Progenitor cell of endocrine pancreas (in vitro differentiated cells): ENCODE results near the gene CPNE2. TPM values are rescaled to one million over a fixed set of nuclear protein-coding genes. Genes with fewer than 3 reads are reported as not detected.
"Not testable (repeated sequence)": the region's sequence is repeated elsewhere in the genome, so short reads cannot be mapped to it uniquely, and the experiment has no call there.

Experiments used
- DNase-seq: peaks from one replicate; pipeline ENCODE4 v3.0.0; 2021; ENCODE audit warnings: low spot score; ENCODE audit not compliant: unreplicated experiment
- H3K27ac Mint-ChIP-seq: 2 replicates; pipeline ENCODE4 v1.8.0; 2021; ENCODE audit warnings: mild to moderate bottlenecking, moderate library complexity, mixed read lengths
- H3K27me3 Mint-ChIP-seq: 2 replicates; pipeline ENCODE4 v1.8.0; 2021; ENCODE audit warnings: mixed read lengths
- H3K36me3 Mint-ChIP-seq: 2 replicates; pipeline ENCODE4 v1.8.0; 2022; ENCODE audit warnings: mixed read lengths; ENCODE audit not compliant: insufficient read depth
- H3K4me1 Mint-ChIP-seq: 2 replicates; pipeline ENCODE4 v1.8.0; 2021; ENCODE audit warnings: low read depth, mixed read lengths
- H3K4me3 Mint-ChIP-seq: 2 replicates; pipeline ENCODE4 v1.8.0; 2021; ENCODE audit warnings: low read depth, mild to moderate bottlenecking, moderate library complexity, mixed read lengths
- H3K9me3 Mint-ChIP-seq: 2 replicates; pipeline ENCODE4 v1.8.0; 2021; ENCODE audit warnings: low read depth, mixed read lengths
- total RNA-seq: library from RNA; stranded (reverse); gene quantifications from 2 replicates; pipeline ENCODE4 v1.2.1, GENCODE V29; 2021
- TF ChIP-seq, protein P1 (sequence below): fragments of 200-600 bp; sonication (generic); IDR thresholded peaks from one replicate; pipeline ENCODE4 v1.5.0; 2021; ENCODE audit warnings: antibody characterized with exemption, mild to moderate bottlenecking; ENCODE audit not compliant: unreplicated experiment

CPNE2 gene
- total RNA-seq, 1 donor from 2014 or later, result 6.7 TPM

DNA sequence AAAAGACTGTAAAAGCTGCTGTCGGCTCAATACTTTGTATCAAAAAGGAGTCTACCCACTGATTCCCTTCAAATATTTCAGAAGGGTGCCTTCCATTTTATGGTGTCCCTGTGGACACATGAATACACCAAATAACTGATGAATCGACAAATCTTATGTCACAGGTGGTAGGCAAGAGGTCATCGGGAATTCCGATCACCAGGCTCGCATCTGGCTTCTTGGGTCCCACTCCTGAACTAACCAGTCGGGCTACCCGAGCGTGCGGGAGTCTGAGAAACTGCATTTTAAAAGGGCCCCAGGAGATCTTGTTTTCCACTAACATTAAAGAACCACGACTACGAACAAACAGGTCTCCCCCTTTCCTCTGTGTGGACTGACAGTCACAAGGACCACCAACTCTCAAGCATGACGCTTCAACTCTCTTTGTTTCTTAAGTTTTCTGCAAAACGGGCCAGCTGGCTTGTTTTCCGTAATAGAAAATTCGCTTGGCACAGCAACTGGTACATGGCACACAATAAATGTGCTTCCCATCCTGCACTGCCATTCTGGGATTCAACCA lies 92.6 kb downstream of the CPNE2 start:
- TF ChIP-seq, protein P1, sequence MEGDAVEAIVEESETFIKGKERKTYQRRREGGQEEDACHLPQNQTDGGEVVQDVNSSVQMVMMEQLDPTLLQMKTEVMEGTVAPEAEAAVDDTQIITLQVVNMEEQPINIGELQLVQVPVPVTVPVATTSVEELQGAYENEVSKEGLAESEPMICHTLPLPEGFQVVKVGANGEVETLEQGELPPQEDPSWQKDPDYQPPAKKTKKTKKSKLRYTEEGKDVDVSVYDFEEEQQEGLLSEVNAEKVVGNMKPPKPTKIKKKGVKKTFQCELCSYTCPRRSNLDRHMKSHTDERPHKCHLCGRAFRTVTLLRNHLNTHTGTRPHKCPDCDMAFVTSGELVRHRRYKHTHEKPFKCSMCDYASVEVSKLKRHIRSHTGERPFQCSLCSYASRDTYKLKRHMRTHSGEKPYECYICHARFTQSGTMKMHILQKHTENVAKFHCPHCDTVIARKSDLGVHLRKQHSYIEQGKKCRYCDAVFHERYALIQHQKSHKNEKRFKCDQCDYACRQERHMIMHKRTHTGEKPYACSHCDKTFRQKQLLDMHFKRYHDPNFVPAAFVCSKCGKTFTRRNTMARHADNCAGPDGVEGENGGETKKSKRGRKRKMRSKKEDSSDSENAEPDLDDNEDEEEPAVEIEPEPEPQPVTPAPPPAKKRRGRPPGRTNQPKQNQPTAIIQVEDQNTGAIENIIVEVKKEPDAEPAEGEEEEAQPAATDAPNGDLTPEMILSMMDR, result no peak
- H3K27me3 Mint-ChIP-seq, result no peaks in the 10 kb centered on the region
- peak overlapping the region; percentile 95 for H3K27ac Mint-ChIP-seq
- no peaks in the 10 kb centered on the region for H3K9me3 Mint-ChIP-seq
- peak overlapping the region; percentile 95 for H3K4me3 Mint-ChIP-seq
- peaks cover 2% of the 10 kb centered on the region for H3K36me3 Mint-ChIP-seq
- no peak for DNase-seq
- H3K4me1 Mint-ChIP-seq, result peaks cover 41% of the 10 kb centered on the region

DNA sequence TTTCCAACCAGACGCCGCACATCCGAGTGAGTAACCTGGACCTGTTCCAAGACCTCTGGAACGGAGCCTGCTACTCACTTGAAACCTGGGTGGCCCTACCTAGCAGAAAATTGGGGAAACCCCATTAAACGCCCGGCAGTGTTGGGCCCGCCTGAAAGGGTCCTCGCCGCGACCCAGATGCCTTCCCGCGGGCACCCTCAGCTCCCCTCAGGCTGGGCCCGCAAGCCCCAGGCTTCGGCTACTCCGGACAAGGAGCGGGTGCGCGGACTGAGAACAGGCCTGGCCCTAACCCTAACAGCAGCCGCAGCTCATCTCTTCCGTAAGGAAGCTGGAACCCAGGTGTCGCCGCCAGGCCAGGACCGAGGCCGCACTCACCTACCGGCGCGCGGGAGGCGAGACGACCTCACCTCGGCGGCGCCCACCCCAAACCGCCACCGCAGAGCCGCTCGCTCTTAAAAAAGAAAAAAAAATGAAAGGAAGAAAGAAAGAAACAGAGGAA lies 93.1 kb downstream of the CPNE2 start:
- DNase-seq, result no peak
- Mint-ChIP-seq H3K27me3 (no peaks in the 10 kb centered on the region), H3K9me3 (no peaks in the 10 kb centered on the region), H3K36me3 (peaks cover 2% of the 10 kb centered on the region), H3K4me3 (peak overlapping the region; percentile 95), H3K4me1 (peaks cover 39% of the 10 kb centered on the region), H3K27ac (peak overlapping the region; percentile 95)
- TF ChIP-seq, protein P1, result no peak

DNA sequence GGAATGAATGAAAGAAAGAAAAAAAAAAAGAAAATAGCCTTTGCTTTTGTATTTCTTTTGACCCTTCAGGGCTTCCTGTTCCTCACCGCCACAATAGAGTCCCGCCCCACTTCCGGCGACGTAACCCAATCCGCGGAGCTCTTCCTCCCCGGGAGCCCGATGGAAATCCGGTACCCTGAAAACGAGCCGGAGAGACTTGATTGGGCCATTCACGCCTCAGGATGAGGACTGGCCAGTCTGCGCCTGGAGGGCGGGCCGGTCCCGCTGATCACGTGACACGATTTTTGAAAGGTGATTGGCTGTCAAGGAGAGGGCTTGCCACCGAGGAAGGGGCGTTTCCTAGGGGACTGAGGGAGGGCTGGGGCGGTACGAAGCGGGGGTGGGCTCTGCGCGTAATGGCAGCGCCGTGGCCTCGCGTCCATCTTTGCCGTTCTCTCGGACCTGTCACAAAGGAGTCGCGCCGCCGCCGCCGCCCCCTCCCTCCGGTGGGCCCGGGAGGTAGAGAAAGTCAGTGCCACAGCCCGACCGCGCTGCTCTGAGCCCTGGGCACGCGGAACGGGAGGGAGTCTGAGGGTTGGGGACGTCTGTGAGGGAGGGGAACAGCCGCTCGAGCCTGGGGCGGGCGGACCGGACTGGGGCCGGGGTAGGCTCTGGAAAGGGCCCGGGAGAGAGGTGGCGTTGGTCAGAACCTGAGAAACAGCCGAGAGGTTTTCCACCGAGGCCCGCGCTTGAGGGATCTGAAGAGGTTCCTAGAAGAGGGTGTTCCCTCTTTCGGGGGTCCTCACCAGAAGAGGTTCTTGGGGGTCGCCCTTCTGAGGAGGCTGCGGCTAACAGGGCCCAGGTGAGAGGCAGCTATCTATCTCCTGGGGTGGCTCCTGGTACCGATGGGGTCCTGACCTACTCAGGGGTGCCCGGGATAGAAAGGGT lies 93.8 kb downstream of the CPNE2 start, which contains the start of the genes PSME3IP1 and RSPRY1:
PSME3IP1 (minus strand) TSS at position 95 of the 927 bp plus-strand sequence. CDS start 12,185 bp downstream, outside the sequence.
RSPRY1 (plus strand) TSS at position 385 of the 927 bp plus-strand sequence. CDS start 18,330 bp downstream, outside the sequence.
- TF ChIP-seq, protein P1, result no peak
- Mint-ChIP-seq H3K4me1 (peaks cover 32% of the 10 kb centered on the region), H3K4me3 (peak within 1 kb of the TSS; percentile 95), H3K9me3 (no peaks in the 10 kb centered on the region), H3K36me3 (peaks cover 2% of the 10 kb centered on the region), H3K27ac (peak within 1 kb of the TSS; percentile 95), H3K27me3 (no peaks in the 10 kb centered on the region)
- peak; percentile 99 for DNase-seq

DNA sequence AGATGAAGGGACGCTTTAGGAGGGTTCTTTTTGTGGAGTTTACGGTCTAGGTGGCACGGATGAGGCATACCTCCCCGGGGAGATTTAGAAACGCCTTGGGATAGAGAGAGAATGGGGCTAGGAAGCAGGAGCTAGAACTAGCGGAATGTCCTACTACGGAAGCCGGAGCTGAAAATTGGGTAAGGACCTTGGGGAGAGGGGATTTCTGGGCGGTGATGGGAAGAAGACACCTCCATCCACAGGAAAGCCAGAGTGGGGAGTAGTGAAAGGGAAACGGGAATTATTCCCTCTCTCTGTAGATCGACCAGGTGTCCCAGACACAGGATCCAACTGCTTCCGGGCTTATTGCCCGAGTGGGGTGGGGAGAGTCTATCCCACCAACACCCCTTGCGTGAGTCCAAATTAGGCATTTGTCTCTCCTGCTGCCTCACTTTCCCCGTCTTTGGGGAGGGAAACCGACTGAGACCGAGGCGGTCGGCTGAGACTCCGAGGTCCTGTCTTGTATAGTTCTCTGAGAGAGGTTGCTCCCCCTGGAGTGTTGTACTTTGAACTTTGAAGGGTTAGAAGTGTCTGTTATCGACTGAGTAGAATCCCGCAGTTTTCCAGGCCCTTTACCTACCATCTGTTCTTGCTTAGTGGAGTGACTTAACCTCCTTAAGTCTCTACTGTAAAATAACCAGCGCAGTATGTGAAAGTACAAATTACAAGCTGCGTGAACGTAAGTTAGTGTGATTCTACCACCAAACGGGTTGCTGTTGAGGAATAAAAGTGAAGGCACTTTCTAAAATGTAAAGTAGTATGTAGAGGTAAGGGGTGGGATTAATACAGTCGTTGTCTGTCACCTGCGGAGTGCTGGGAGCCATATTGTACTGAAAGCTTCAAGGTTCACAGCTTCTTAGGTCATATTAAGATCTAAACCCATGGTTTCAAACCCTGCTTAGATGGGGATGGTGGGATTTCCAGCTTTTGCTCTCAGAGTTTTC lies 94.8 kb downstream of the CPNE2 start:
- Mint-ChIP-seq H3K4me3 (peak overlapping the region; percentile 95), H3K27me3 (no peaks in the 10 kb centered on the region), H3K4me1 (peaks cover 28% of the 10 kb centered on the region), H3K9me3 (no peaks in the 10 kb centered on the region), H3K36me3 (peaks cover 2% of the 10 kb centered on the region), H3K27ac (peak overlapping the region; percentile 95)
- DNase-seq, result no peak
- TF ChIP-seq, protein P1, result no peak

DNA sequence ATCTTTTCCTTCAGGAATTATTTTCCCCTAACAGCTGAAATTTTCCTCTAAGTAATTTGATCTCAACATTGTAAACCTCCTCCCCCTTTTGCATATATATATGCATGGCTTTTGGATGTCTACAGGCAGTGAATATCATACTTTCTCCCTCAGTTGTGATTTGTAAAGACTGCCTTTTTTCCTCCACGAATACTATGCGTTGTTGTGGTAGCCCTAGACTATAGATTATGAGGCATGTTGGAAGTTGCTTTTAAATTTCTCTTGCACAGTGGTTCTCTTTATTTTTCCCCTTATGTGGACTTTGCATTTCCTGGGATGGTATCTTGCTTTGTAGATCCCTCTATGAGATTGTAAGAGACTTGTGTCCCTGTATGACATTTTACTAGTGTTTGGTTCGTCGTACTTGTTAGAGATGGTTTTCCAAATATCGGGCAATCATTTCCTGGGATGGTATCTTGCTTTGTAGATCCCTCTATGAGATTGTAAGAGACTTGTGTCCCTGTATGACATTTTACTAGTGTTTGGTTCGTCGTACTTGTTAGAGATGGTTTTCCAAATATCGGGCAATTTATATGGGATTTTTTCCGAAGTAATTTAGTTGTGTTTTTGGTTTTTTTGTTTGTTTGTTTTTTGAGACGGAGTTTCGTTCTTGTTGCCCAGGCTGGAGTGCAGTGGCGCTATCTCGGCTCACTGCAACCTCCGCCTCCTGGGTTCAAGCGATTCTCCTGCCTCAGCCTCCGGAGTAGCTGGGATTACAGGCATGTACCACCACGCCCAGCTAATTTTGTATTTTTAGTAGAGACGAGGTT lies 95.7 kb downstream of the CPNE2 start:
- DNase-seq, H3K36me3 Mint-ChIP-seq, H3K9me3 Mint-ChIP-seq, H3K27me3 Mint-ChIP-seq: not testable (repeated sequence)
- H3K4me3 Mint-ChIP-seq, result peak overlapping the region; percentile 95
- peak overlapping the region; percentile 83 for H3K27ac Mint-ChIP-seq
- peaks cover 30% of the 10 kb centered on the region for H3K4me1 Mint-ChIP-seq
